GM12878 (cell line): ENCODE results near the gene HYDIN. TPM values are rescaled to one million over a fixed set of nuclear protein-coding genes. Genes with fewer than 3 reads are reported as not detected.

Experiments used
- ATAC-seq: fragments of 200-7000 bp; cut with Tn5 transposase; 3 replicates; pipeline ENCODE4 v1.9.1; 2020; ENCODE audit warnings: mild to moderate bottlenecking, moderate library complexity
- BruUV-seq: library from RNA; stranded (reverse); fragments of 400-500 nt; replicated peaks from 2 replicates; lab custom pipeline; 2021; lab: Mats Ljungman, UMichigan
- CTCF ChIA-PET: fragments of 300-600 bp; sonication (Branson Sonifier 250); formaldehyde crosslinking; extraction: SDS; loops from one replicate; lab custom pipeline; 2021; ENCODE audit warnings: inconsistent platforms; lab: Yijun Ruan, JAX
- POLR2A ChIA-PET: fragments of 350-600 bp; formaldehyde crosslinking; extraction: SDS; loops from one replicate; lab custom pipeline; 2021; ENCODE audit warnings: inconsistent platforms; lab: Charles Lee
- RAD21 ChIA-PET: fragments of 300-600 bp; sonication (Branson Sonifier 250); formaldehyde crosslinking; loops from one replicate; lab custom pipeline; 2023; ENCODE audit warnings: antibody characterized with exemption; ENCODE audit not compliant: unreplicated experiment; lab: Charles Lee
- SMC1A ChIA-PET: fragments of 300-600 bp; sonication (Branson Sonifier 250); formaldehyde crosslinking; loops from one replicate; lab custom pipeline; 2023; ENCODE audit not compliant: unreplicated experiment, uncharacterized antibody; lab: Charles Lee
- DNase-seq: peaks from one replicate; pipeline ENCODE4 v3.0.0-alpha.2; 2011; ENCODE audit warnings: low read depth, low spot score
- FAIRE-seq: peaks from 3 replicates; lab custom pipeline; 2011; peaks lifted over from hg19 to GRCh38; lab: Jason Lieb, UNC
- H2AFZ ChIP-seq: 2 replicates; pipeline ENCODE4 v1.6.0; 2011; ENCODE audit warnings: low read depth, low read length, control low read depth; ENCODE audit not compliant: control insufficient read depth
- H3K27ac ChIP-seq: 2 replicates; pipeline ENCODE4 v1.5.1; 2011; ENCODE audit warnings: control low read depth; ENCODE audit not compliant: control insufficient read depth, insufficient read depth
- H3K27me3 ChIP-seq, 2 experiments: replicated peaks in 1 of 2; 2 replicates each; pipeline versions ENCODE4 v1.6.0 to v1.6.1; 2011; ENCODE audit warnings: low read length in 1 of 2; ENCODE audit not compliant: control insufficient read depth in 2 of 2, insufficient read depth in 2 of 2
- H3K36me3 ChIP-seq, 2 experiments: 2 replicates each; pipeline ENCODE4 v1.5.1; 2011; ENCODE audit warnings: low read length in 1 of 2; ENCODE audit not compliant: control insufficient read depth in 2 of 2, insufficient read depth in 2 of 2
- H3K4me1 ChIP-seq: 2 replicates; pipeline ENCODE4 v1.6.1; 2011; ENCODE audit warnings: mild to moderate bottlenecking, low read length, moderate library complexity, mixed read lengths; ENCODE audit not compliant: control insufficient read depth, insufficient read depth
- H3K4me2 ChIP-seq: 2 replicates; pipeline ENCODE4 v1.6.0; 2011; ENCODE audit warnings: control low read depth; ENCODE audit not compliant: control insufficient read depth, insufficient read depth
- H3K4me3 ChIP-seq: fragments of 200-600 bp; sonication (generic); 2 replicates; pipeline ENCODE4 v1.5.1; 2016
- H3K79me2 ChIP-seq: 2 replicates; pipeline ENCODE4 v1.6.0; 2011; ENCODE audit warnings: low read length; ENCODE audit not compliant: control insufficient read depth, insufficient read depth
- H3K9ac ChIP-seq: 2 replicates; pipeline ENCODE4 v1.8.0; 2011; ENCODE audit warnings: low read length, control low read depth, mixed read lengths; ENCODE audit not compliant: control insufficient read depth, insufficient read depth
- H3K9me3 ChIP-seq: replicated peaks from 3 replicates; pipeline ENCODE4 v1.5.1; 2011; ENCODE audit warnings: mild to moderate bottlenecking, low read length; ENCODE audit not compliant: control insufficient read depth, insufficient read depth
- H4K20me1 ChIP-seq: 2 replicates; pipeline ENCODE4 v1.6.0; 2011; ENCODE audit not compliant: control insufficient read depth, insufficient read depth
- ATF2 ChIP-seq: IDR thresholded peaks from 2 replicates; pipeline ENCODE4 v1.6.1; 2012; ENCODE audit warnings: low read length, inconsistent platforms
- E4F1 ChIP-seq: fragments of 450-650 bp; IDR thresholded peaks from 2 replicates; pipeline ENCODE4 v1.6.1; 2018; ENCODE audit warnings: borderline replicate concordance, mild to moderate bottlenecking; ENCODE audit not compliant: partially characterized antibody
- GABPA ChIP-seq: IDR thresholded peaks from 2 replicates; pipeline ENCODE4 v1.6.1; 2014; ENCODE audit warnings: antibody characterized with exemption, low read depth, mild to moderate bottlenecking, inconsistent platforms
- IRF3 ChIP-seq: fragments of 450-650 bp; IDR thresholded peaks from 2 replicates; pipeline ENCODE4 v1.6.1; 2014; ENCODE audit warnings: mild to moderate bottlenecking
- PRDM15 ChIP-seq: fragments of 450-650 bp; formaldehyde crosslinking; IDR thresholded peaks from 2 replicates; pipeline ENCODE4 v1.4.0; 2020; ENCODE audit warnings: mild to moderate bottlenecking, moderate library complexity
- STAT1 ChIP-seq: fragments of 450-650 bp; conservative IDR thresholded peaks from 2 replicates; pipeline ENCODE4 v1.6.1; 2014; ENCODE audit warnings: antibody characterized with exemption, mild to moderate bottlenecking
- TAF1 ChIP-seq: IDR thresholded peaks from 2 replicates; pipeline ENCODE4 v1.6.1; 2011; ENCODE audit warnings: mild to moderate bottlenecking, low read depth, low read length, borderline replicate concordance
- TBL1XR1 ChIP-seq: IDR thresholded peaks from 2 replicates; pipeline ENCODE4 v1.6.1; 2012; ENCODE audit warnings: low read depth, low read length, improper control_type of control experiment
- ZBTB40 ChIP-seq: fragments of 450-650 bp; IDR thresholded peaks from 2 replicates; pipeline ENCODE4 v1.6.1; 2016; ENCODE audit warnings: mild to moderate bottlenecking, moderate library complexity, borderline replicate concordance
- ZNF24 ChIP-seq: fragments of 450-650 bp; IDR thresholded peaks from 2 replicates; pipeline ENCODE4 v1.6.1; 2017; ENCODE audit warnings: antibody characterized with exemption, mild to moderate bottlenecking
- WGBS: methylation state at CpG from one replicate; pipeline ENCODE4 v1.1.6; 2016; ENCODE audit warnings: low lambda C conversion rate; ENCODE audit not compliant: insufficient replicate concordance, insufficient coverage; ENCODE audit errors: missing lambda C conversion rate; 5-methylcytosine and 5-hydroxymethylcytosine counted together
- in situ Hi-C: fragments of 300-500 bp; cut with MboI; formaldehyde crosslinking; loops from 9 replicates; pipeline ENCODE4 v1.14.3; 2018; ENCODE audit warnings: mixed read lengths
- intact Hi-C: fragments of 100-400 bp; cut with micrococcal nuclease; formaldehyde crosslinking; loops from one replicate; pipeline ENCODE4 v1.14.2; 2022; ENCODE audit not compliant: unreplicated experiment
- polyA plus RNA-seq, 11 experiments: library from polyadenylated mRNA; depleted of rRNA in 4 of 11; unstranded in 6 of 11; stranded (reverse) in 5 of 11; fragments of >200 nt; fragmentation: Nextera tagmentation in 4 of 11; fragmentation: Illumina TruSeq in 1 of 11; extraction: Ambion mirVana in 4 of 11; extraction: Trizol in 1 of 11; gene quantifications; 1 replicate in 1 of 11; 2 replicates in 10 of 11; pipeline versions ENCODE4 v1.2.1 to v1.2.3, GENCODE V29; 2011 to 2016; ENCODE audit warnings: inconsistent platforms in 2 of 11, missing spikeins in 2 of 11, low read depth in 1 of 11
- total RNA-seq, 4 experiments: library from RNA; depleted of rRNA in 3 of 4; stranded (reverse); fragments of >200 nt in 3 of 4; fragmentation: Illumina TruSeq in 1 of 4; extraction: Trizol in 1 of 4; gene quantifications; 2 replicates each; pipeline versions ENCODE4 v1.2.1 to v1.2.3, GENCODE V29; 2013 to 2021

Gene HYDIN
- total and polyA plus RNA-seq, 10 of the 15 experiments (the other 5 are each of a cell fraction or from before 2014, with no cell fraction given): 0.01 to 0.30 (median 0.10) TPM; not detected in 7

GRCh38 chr16:71205482-71206131, 24.9 kb downstream of the HYDIN start:
- Histone ChIP-seq H3K4me1 (no peaks in the 10 kb centered on the region), H3K9me3 (no peaks in the 10 kb centered on the region), H3K79me2 (no peaks in the 10 kb centered on the region), H3K4me3 (no peak overlapping the region), H3K4me2 (no peak overlapping the region), H2AFZ (no peak overlapping the region), H3K27me3 (no peaks in the 10 kb centered on the region), H3K36me3 (no peaks in the 10 kb centered on the region), H3K27ac (no peak overlapping the region), H3K9ac (no peak overlapping the region), H4K20me1 (no peaks in the 10 kb centered on the region)
- no TSS peak for BruUV-seq
- ATAC-seq: no peak
- ChIA-PET SMC1A (no interaction called here), RAD21 (no interaction called here), POLR2A (no interaction called here), CTCF (interaction anchor here (1.0 kb wide), 1 partner anchor 106 kb away, joined by 3 read pairs; no protein-coding TSS in a partner anchor)
- 7% methylated on average over 3 of the region's 3 CpGs for WGBS
- in situ Hi-C loops: no loop called here
- intact Hi-C loops: no loop called here
- no peak for DNase-seq
- no peak for FAIRE-seq
- TF ChIP-seq GABPA (no peak), ZNF24 (no peak), ATF2 (no peak), ZBTB40 (no peak), PRDM15 (CRISPR knock-in tag) (no peak), IRF3 (no peak), TAF1 (no peak), E4F1 (no peak), STAT1 (no peak), TBL1XR1 (no peak)
